BE2C (cell line): ENCODE measurements around the gene DSTYK.

Source experiments
- DNase-seq: peaks from one replicate; pipeline ENCODE4 v3.0.0-alpha.2; 2020
- H3K27me3 ChIP-seq: fragments of 250-450 bp; sonication (Bioruptor Pico); 2 replicates; pipeline ENCODE4 v1.5.1; 2020; ENCODE audit warnings: mild to moderate bottlenecking
- H3K36me3 ChIP-seq: fragments of 250-450 bp; sonication (Bioruptor Pico); 2 replicates; pipeline ENCODE4 v1.5.1; 2020; ENCODE audit warnings: mild to moderate bottlenecking
- H3K4me1 ChIP-seq: fragments of 250-450 bp; sonication (Bioruptor Pico); 2 replicates; pipeline ENCODE4 v1.5.1; 2020
- H3K4me3 ChIP-seq: 2 replicates; pipeline ENCODE4 v1.5.1; 2011; ENCODE audit warnings: low read depth, low read length
- H3K9me3 ChIP-seq: fragments of 250-450 bp; sonication (Bioruptor Pico); 2 replicates; pipeline ENCODE4 v1.5.1; 2020
- CTCF ChIP-seq: IDR thresholded peaks from 2 replicates; pipeline ENCODE4 v1.5.1; 2012; ENCODE audit warnings: mild to moderate bottlenecking, low read depth, low read length

DSTYK gene

GRCh38 chr1:205142102-205142469 is 69.4 kb downstream of the DSTYK start:
- no peak for DNase-seq
- no peaks in the 10 kb centered on the region for H3K4me1 ChIP-seq
- TF ChIP-seq CTCF: no peak
- H3K9me3 ChIP-seq: no peaks in the 10 kb centered on the region
- H3K27me3 ChIP-seq: no peaks in the 10 kb centered on the region
- H3K4me3 ChIP-seq: no peak overlapping the region
- H3K36me3 ChIP-seq: no peaks in the 10 kb centered on the region

- no peak overlapping the region for H3K4me3 ChIP-seq
- no peaks in the 10 kb centered on the region for H3K36me3 ChIP-seq
- H3K4me1 ChIP-seq: no peaks in the 10 kb centered on the region
- TF ChIP-seq CTCF: peak; percentile 89
- DNase-seq: peak; percentile 79
- no peaks in the 10 kb centered on the region for H3K9me3 ChIP-seq
- H3K27me3 ChIP-seq: no peaks in the 10 kb centered on the region
These were observed 70.0 kb downstream of the DSTYK start for GRCh38 chr1:205141236-205142101.

- H3K36me3 ChIP-seq: no peaks in the 10 kb centered on the region
- DNase-seq: no peak
- TF ChIP-seq CTCF: no peak
These were observed 71.4 kb downstream of the DSTYK start for GRCh38 chr1:205140113-205140512.

GRCh38 chr1:205137901-205138300 is 73.6 kb downstream of the DSTYK start:
- TF ChIP-seq CTCF: no peak
- H3K36me3 ChIP-seq: no peaks in the 10 kb centered on the region
- H3K4me1 ChIP-seq: no peaks in the 10 kb centered on the region
- H3K27me3 ChIP-seq: no peaks in the 10 kb centered on the region
- no peaks in the 10 kb centered on the region for H3K9me3 ChIP-seq
- DNase-seq: no peak
- no peak overlapping the region for H3K4me3 ChIP-seq

More at GRCh38 chr1:205140113-205140512, 71.4 kb downstream of the DSTYK start:
- Histone ChIP-seq H3K27me3 (no peaks in the 10 kb centered on the region), H3K4me1 (no peaks in the 10 kb centered on the region), H3K4me3 (no peak overlapping the region), H3K9me3 (no peaks in the 10 kb centered on the region)

GRCh38 chr1:205133287-205133686 is 78.2 kb downstream of the DSTYK start:
- no peaks in the 10 kb centered on the region for H3K9me3 ChIP-seq
- no peaks in the 10 kb centered on the region for H3K4me1 ChIP-seq
- no peaks in the 10 kb centered on the region for H3K36me3 ChIP-seq
- no peak for DNase-seq
- H3K4me3 ChIP-seq: no peak overlapping the region
- H3K27me3 ChIP-seq: no peaks in the 10 kb centered on the region
- no peak for TF ChIP-seq CTCF

- Histone ChIP-seq H3K9me3 (no peaks in the 10 kb centered on the region), H3K4me1 (no peaks in the 10 kb centered on the region), H3K36me3 (no peaks in the 10 kb centered on the region), H3K4me3 (no peak overlapping the region), H3K27me3 (no peaks in the 10 kb centered on the region)
- no peak for DNase-seq
- TF ChIP-seq CTCF: no peak
These were observed 82.0 kb downstream of the DSTYK start for GRCh38 chr1:205129447-205130029.
